Smooth muscle cell of the umbilical artery (primary cell): ENCODE measurements around the gene PPP4R1. TPM values are rescaled to one million over a fixed set of nuclear protein-coding genes. Genes with fewer than 3 reads are reported as not detected.

Source experiments
- total RNA-seq: library from RNA; depleted of rRNA; stranded (reverse); fragments of >200 nt; gene quantifications from 2 replicates; pipeline ENCODE4 v1.2.3, GENCODE V29; 2014

Gene PPP4R1
- 97.7 and 113 TPM in 2 replicates for total RNA-seq

DNA sequence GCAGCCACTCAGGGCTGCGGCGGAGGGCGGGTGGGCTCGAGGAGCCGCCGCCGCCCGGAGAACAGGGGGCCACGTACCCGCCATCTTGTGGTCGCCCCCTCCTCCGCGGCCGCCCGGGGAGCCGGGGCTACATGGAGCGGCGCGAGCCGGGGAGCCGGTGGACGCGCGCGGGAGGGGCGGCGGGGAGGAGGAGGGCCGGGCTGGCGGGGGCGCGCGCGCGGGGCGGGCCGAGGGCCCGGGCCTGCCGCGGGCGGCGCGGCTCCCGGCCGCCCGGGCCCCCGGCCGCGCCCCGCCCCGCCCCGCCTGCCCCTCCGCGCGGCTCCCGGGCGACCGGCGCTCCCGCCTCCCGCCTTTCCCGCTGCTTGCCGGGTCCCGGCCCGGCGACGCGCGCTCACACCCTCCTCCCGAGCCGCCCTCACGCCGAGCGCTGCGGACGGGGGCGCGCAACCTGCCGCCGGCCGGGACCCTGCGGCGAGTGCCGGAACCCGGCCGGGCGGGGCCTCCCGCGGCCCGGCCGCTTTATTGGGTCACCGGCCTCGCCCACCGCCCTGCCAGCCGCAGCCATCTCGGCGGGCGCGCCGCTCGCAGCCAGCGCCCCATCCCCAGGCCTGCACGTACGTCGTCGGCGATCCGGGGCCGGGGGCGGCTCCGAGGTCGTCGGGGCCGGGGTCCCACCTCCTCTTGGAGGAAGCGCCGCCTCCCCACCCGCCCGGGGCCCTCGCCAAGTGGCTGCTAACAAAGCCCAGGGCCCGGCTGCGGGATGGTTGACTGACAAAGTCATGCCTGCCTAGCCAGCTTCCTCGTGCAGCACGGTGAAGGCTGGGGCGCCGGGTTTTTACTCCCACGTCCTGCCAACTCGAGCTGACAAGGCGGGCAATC is at the start of gene PPP4R1:
Gene PPP4R1 (minus strand): TSS at position 159 of the 879 bp plus-strand sequence. CDS start 75 bp downstream, at position 84.

Other genes starting within 250 kb of the PPP4R1 start
- gene RALBP1, start 139.0 kb downstream of the PPP4R1 start, total RNA-seq, result 52.6 and 82.7 TPM in 2 replicates
- 64.1 and 76.3 TPM in 2 replicates for gene RAB31, start 93.7 kb upstream of the PPP4R1 start, total RNA-seq